DMS 273 (cell line): Measurements from ENCODE around the gene SLFNL1.
A peak's percentile ranks its signal among the peaks of the same experiment; 100 is the strongest.

Experiments
- DNase-seq: peaks from one replicate; lab custom pipeline; 2025; ENCODE audit not compliant: unreplicated experiment; lab: John Stamatoyannopoulos, UW

The SLFNL1 gene

GRCh38 chr1:41020654-41021053 is 871 bp downstream of the SLFNL1 start:
- DNase-seq, result peak; percentile 97

GRCh38 chr1:41020109-41020576 is 1.4 kb downstream of the SLFNL1 start:
- peak; percentile 96 for DNase-seq

- DNase-seq, result peak; percentile 94
Observed at GRCh38 chr1:41019353-41019745, 2.2 kb downstream of the SLFNL1 start.

GRCh38 chr1:41018018-41018410 is 3.5 kb downstream of the SLFNL1 start:
- no peak for DNase-seq

GRCh38 chr1:41017141-41018017 is 4.1 kb downstream of the SLFNL1 start:
- DNase-seq, result no peak

- peak; percentile 94 for DNase-seq
Observed at GRCh38 chr1:41015897-41016470, 5.5 kb downstream of the SLFNL1 start.

- DNase-seq, result no peak
Observed at GRCh38 chr1:41015281-41015896, 6.1 kb downstream of the SLFNL1 start.

GRCh38 chr1:41014871-41015270 is 6.7 kb downstream of the SLFNL1 start:
- DNase-seq, result peak; percentile 93

- DNase-seq, result peak; percentile 90
Observed at GRCh38 chr1:41013796-41014195, 7.7 kb downstream of the SLFNL1 start.

- no peak for DNase-seq
Observed at GRCh38 chr1:41013024-41013423, 8.5 kb downstream of the SLFNL1 start.

- no peak for DNase-seq
Observed at GRCh38 chr1:41010345-41010744, 11.2 kb downstream of the SLFNL1 start.

GRCh38 chr1:41009466-41009865 is 12.1 kb downstream of the SLFNL1 start:
- no peak for DNase-seq

- no peak for DNase-seq
Observed at GRCh38 chr1:41006942-41007865, 14.3 kb downstream of the SLFNL1 start.

GRCh38 chr1:41005876-41006275 is 15.6 kb downstream of the SLFNL1 start:
- no peak for DNase-seq

- peak; percentile 100 for DNase-seq
Observed at GRCh38 chr1:41003640-41004220, 17.8 kb downstream of the SLFNL1 start.

- DNase-seq, result peak; percentile 98
Observed at GRCh38 chr1:41003127-41003639, 18.3 kb downstream of the SLFNL1 start.

GRCh38 chr1:40998668-40999067 is 22.9 kb downstream of the SLFNL1 start:
- DNase-seq, result no peak

GRCh38 chr1:40997096-40997495 is 24.4 kb downstream of the SLFNL1 start:
- no peak for DNase-seq

GRCh38 chr1:40989066-40989465 is 32.5 kb downstream of the SLFNL1 start:
- no peak for DNase-seq

GRCh38 chr1:40988280-40988679 is 33.2 kb downstream of the SLFNL1 start:
- no peak for DNase-seq
